NCI-H1930 (cell line): ENCODE results near the gene CDC16.
"Not testable (repeated sequence)": the region's sequence is repeated elsewhere in the genome, so short reads cannot be mapped to it uniquely, and the experiment has no call there.

Experiments used
- DNase-seq, 2 experiments: peaks; one replicate each; lab custom pipeline; 2025; lab: John Stamatoyannopoulos, UW

Gene CDC16

GRCh38 chr13:114228176-114228575 is 6.5 kb upstream of the CDC16 start:
- DNase-seq: no peak

- DNase-seq: no peak
Observed at GRCh38 chr13:114229506-114229905, 5.2 kb upstream of the CDC16 start.

- no peak for DNase-seq
Observed at GRCh38 chr13:114230117-114230516, 4.6 kb upstream of the CDC16 start.

GRCh38 chr13:114230575-114230974 is 4.1 kb upstream of the CDC16 start:
- DNase-seq: no peak

GRCh38 chr13:114231886-114232285 is 2.8 kb upstream of the CDC16 start:
- DNase-seq: no peak

- no peak for DNase-seq
Observed at GRCh38 chr13:114234266-114234644, 442 bp upstream of the CDC16 start.

- DNase-seq: no peak
Observed at GRCh38 chr13:114235697-114236096, 1.0 kb downstream of the CDC16 start.

- DNase-seq: no peak
Observed at GRCh38 chr13:114236227-114236626, 1.5 kb downstream of the CDC16 start.

- DNase-seq: no peak
Observed at GRCh38 chr13:114237415-114238112, 2.9 kb downstream of the CDC16 start.

- DNase-seq: no peak
Observed at GRCh38 chr13:114241918-114242317, 7.2 kb downstream of the CDC16 start.

- DNase-seq: no peak
Observed at GRCh38 chr13:114243971-114244370, 9.3 kb downstream of the CDC16 start.

GRCh38 chr13:114244637-114245036 is 9.9 kb downstream of the CDC16 start:
- no peak for DNase-seq

GRCh38 chr13:114248011-114248410 is 13.3 kb downstream of the CDC16 start:
- no peak for DNase-seq

GRCh38 chr13:114249077-114249476 is 14.4 kb downstream of the CDC16 start:
- no peak for DNase-seq

- DNase-seq: not testable (repeated sequence)
Observed at GRCh38 chr13:114251639-114252440, 17.1 kb downstream of the CDC16 start.

- no peak for DNase-seq
Observed at GRCh38 chr13:114256547-114256946, 21.9 kb downstream of the CDC16 start.

- no peak for DNase-seq
Observed at GRCh38 chr13:114257014-114257413, 22.3 kb downstream of the CDC16 start.

GRCh38 chr13:114258589-114258988 is 23.9 kb downstream of the CDC16 start:
- peak in 1 of 2 experiments; percentile 40 for DNase-seq

- DNase-seq: no peak
Observed at GRCh38 chr13:114259374-114259773, 24.7 kb downstream of the CDC16 start.

- peak in 1 of 2 experiments; percentile 34 for DNase-seq
Observed at GRCh38 chr13:114259974-114260373, 25.3 kb downstream of the CDC16 start.

GRCh38 chr13:114260814-114261213 is 26.1 kb downstream of the CDC16 start:
- no peak for DNase-seq

GRCh38 chr13:114261328-114261965 is 26.8 kb downstream of the CDC16 start:
- DNase-seq: no peak

- DNase-seq: no peak
Observed at GRCh38 chr13:114263578-114263977, 28.9 kb downstream of the CDC16 start.
